ES-I3 (cell line): ENCODE results near the gene VAV2.

ENCODE experiments used
- H3K36me3 ChIP-seq: 2 replicates; pipeline ENCODE4 v1.6.1; 2013; ENCODE audit warnings: mild to moderate bottlenecking, low read length, control low read depth, moderate library complexity; ENCODE audit not compliant: insufficient read depth
- H3K4me1 ChIP-seq: 2 replicates; pipeline ENCODE4 v1.6.1; 2013; ENCODE audit warnings: mild to moderate bottlenecking, control low read depth, low read length; ENCODE audit not compliant: insufficient read depth
- H3K9ac ChIP-seq: 2 replicates; pipeline ENCODE4 v1.6.1; 2013; ENCODE audit warnings: low read depth, mild to moderate bottlenecking, low read length, moderate library complexity
- H3K9me3 ChIP-seq: 2 replicates; pipeline ENCODE4 v1.6.1; 2013; ENCODE audit warnings: mild to moderate bottlenecking, low read length, moderate library complexity; ENCODE audit not compliant: control insufficient read depth, insufficient read depth

Gene VAV2

DNA sequence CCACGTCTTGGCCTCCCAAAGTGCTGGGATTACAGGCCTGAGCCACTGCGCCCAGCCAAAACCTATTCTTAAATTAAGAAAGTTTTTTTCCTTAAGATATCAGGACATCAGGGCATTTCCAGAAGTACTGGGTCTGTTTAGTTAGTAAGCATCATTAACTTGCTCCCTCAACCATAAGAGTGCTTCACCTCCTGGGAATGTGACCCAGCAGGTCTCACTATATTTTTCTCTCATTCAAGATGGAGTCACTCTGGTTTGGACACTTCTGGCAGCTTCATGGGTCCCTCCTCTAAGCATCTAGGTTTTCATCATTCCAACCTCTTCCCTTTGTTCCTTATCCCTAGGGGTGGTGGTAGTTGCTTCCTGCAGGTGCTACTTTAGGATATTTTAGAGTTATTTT is 22.8 kb upstream of the VAV2 start:
- Histone ChIP-seq H3K36me3 (no peaks in the 10 kb centered on the region), H3K4me1 (no peaks in the 10 kb centered on the region), H3K9me3 (peaks cover 14% of the 10 kb centered on the region; the same call in 1 of the 2 replicates), H3K9ac (no peak overlapping the region)

DNA sequence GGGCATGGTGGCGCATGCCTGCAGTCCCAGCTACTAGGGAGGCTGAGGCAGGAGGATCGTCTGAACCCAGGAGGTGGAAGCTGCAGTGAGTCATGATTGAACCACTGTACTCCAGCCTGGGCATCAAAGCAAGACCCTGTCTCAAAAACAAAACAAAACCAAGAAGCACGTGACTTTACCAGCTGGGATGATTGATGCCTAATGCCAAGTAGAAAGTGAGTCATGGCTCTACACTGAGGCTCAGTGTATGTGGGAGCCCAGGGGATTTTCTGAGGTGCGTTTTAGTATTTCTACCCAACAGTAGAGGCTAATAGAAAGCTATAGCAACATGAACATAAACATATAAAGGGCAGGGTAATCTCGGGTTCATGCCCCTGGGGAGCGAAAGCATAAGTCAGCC is 19.3 kb upstream of the VAV2 start:
- Histone ChIP-seq H3K4me1 (no peaks in the 10 kb centered on the region), H3K9me3 (peaks cover 14% of the 10 kb centered on the region; the same call in 1 of the 2 replicates), H3K9ac (no peak overlapping the region), H3K36me3 (no peaks in the 10 kb centered on the region)

DNA sequence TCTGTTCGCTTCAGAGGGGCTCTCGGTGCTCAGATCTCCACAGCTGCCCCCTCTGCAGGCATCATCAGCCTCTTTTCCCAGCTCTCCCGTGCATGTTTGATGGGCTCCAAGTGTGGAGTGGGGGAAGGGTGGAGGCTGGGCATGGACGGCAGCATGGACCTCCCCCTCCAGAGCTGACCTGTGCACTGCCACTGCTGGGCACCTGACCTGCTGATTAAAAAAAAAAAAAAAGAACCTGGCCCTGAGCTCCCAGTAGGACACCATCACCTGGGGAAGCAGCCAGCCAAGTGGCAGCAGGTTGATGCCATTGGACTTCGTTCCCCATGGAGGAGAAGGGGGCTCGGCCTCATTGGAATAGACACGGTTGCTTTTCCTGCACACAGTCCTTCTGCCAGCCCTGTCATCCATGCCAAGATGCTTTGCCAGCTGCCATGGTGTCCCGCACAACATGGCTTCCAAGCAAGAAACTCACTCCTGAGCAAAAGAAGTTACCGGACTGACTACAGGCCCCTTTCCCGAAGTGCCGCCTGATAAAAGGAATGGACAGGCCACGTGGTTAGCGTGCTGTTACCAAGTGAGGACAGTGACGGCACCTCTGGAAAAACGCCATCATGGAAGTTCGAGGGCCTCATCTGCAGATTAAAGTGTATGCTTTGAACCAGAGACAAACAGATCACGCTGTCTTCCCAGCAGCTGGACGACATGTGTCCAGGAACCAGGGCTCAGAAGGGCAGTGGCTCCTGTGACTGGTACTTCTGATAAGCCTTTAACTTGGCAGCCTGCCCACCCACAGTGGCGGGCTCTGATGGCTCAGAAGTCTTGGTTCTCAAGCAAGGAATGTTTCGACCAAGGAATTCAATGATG is 18.4 kb upstream of the VAV2 start:
- Histone ChIP-seq H3K9me3 (peaks cover 14% of the 10 kb centered on the region; the same call in 1 of the 2 replicates), H3K9ac (no peak overlapping the region), H3K4me1 (no peaks in the 10 kb centered on the region), H3K36me3 (no peaks in the 10 kb centered on the region)

DNA sequence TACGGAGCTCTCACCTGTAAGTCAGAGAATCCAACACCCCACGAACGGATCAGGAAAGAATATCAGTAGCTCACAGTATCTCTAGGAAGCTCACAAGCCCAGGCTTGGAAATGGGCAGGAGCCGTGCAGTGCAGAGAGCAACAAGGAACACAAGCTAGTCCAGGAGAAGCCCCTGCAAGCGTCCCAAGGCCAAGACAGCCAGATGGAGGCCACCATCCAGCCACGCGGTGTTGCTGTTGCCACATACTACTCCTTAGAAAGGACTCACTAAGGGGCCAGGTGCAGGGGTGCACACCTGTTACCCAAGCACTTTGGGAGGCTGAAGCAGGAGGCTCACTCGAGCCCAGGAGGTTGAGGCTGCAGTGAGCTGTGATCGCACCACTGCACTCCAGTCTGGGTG is 15.4 kb upstream of the VAV2 start:
- Histone ChIP-seq H3K9me3 (peaks cover 6% of the 10 kb centered on the region; the same call in 1 of the 2 replicates), H3K9ac (no peak overlapping the region), H3K36me3 (no peaks in the 10 kb centered on the region), H3K4me1 (no peaks in the 10 kb centered on the region)

DNA sequence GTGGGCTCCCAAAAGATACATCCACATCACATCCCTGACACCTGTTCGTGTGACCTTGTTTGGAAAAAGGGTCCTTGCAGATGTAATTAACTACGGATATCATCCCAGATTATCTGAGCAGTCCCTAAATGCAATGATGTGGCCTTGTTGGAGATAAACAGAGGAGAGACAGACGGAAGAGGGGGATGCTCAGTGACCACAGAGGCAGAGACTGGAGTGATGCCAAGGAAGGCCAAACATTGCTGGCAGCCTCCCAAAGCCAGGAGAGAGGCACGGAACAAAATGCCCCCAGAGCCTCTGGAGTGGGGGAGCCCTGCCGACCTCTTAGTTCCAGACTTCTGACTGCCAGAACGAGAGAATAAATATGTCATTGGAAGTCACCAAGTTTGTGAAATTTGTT is 15.0 kb upstream of the VAV2 start:
- H3K4me1 ChIP-seq: no peaks in the 10 kb centered on the region
- no peak overlapping the region for H3K9ac ChIP-seq
- H3K9me3 ChIP-seq: peaks cover 6% of the 10 kb centered on the region; the same call in 1 of the 2 replicates
- H3K36me3 ChIP-seq: no peaks in the 10 kb centered on the region

DNA sequence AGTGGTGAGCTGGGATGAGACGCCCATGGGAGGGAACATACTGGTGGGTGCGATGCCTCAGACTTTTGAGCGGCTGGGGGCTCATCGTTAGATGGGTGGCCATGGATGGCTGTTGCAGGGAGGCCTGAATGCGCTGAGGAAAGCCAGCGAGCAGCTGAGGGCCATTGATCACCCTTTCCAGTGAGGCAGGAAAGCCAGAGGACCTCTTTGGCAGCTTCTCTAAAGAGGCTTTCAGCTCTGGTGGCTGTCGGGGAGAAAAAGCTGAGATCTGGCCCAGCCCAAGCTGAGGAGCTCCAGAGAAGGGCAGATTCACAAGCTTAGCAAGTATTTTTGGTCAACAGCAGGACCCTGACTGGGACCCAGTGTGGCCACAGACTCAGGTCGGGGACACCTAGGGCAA is 13.3 kb upstream of the VAV2 start:
- no peaks in the 10 kb centered on the region for H3K4me1 ChIP-seq
- no peaks in the 10 kb centered on the region for H3K36me3 ChIP-seq
- H3K9ac ChIP-seq: no peak overlapping the region
- no peaks in the 10 kb centered on the region for H3K9me3 ChIP-seq

DNA sequence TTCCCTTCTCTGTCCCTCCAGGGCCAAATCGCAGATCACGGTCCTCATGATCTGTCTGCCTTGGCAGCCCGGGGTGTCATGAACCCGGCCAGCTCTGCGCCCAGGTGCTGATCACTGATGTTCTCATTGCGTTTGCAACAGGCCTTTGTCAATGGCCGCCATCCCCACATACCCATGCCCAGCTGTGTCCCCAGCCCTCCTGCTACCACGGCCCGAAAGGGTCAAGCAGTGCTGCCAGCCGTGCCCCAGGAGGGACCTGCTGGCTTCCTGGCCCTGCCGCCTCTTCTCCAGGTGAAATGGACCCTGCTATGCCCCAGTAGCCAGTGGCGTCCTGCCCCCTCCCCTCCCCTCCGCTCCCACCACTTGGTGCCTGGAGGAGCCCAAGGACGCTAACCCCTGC is 12.8 kb upstream of the VAV2 start:
- H3K4me1 ChIP-seq: no peaks in the 10 kb centered on the region
- H3K9me3 ChIP-seq: no peaks in the 10 kb centered on the region
- no peak overlapping the region for H3K9ac ChIP-seq
- H3K36me3 ChIP-seq: no peaks in the 10 kb centered on the region

DNA sequence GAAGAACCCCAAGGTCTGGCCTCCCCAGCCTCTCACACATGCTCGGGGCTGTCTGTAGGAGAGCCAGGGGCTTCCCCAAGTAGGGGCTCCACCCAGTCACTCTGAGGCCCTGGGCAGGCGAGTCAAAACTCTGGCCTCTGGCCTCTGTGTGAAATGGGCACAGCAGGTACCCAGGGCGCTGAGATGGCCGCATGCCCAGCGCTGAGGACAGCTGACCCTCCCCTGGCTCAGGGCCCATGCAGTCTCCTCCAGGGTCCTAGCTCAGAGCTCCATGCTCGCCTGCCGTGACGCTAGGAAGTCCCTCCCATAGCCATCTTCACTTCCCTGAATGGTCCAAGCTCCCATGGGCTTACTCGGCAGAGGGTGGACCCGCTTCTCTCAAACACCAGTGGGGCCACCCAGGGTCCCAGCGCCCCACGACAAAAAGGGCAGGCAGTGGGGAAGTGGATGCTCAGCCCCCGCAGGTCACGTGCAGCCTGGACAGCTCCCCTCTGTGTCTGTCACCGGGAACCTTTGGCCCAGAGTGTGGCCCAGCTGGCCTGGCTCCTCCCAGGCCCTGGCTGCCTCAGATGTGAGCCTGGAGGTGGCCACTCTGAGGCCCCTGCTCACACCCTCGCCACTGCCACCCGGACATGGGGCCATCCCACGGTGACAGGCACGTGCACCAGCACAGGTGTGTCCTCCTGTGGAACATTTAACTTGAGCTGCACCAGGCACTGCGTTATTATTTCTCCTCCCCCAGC is 12.2 kb upstream of the VAV2 start:
- Histone ChIP-seq H3K36me3 (no peaks in the 10 kb centered on the region), H3K9ac (no peak overlapping the region), H3K9me3 (no peaks in the 10 kb centered on the region), H3K4me1 (no peaks in the 10 kb centered on the region)

DNA sequence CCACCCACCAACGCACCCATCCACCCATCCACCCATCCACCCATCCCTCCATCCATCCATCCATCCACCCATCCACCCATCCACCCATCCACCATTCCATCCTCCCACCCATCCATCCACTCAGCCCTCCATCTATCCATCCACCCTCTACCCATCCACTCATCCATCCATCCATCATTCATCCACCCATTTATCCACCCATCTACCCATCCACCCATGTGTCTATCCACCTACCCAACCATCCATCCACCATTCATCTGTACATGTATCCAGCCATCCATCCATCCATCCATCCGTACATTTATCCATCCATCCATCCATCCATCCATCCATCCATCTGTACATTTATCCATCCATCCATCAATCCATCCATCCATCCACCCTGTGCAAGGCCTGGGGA is 11.1 kb upstream of the VAV2 start:
- Histone ChIP-seq H3K9me3 (no peaks in the 10 kb centered on the region), H3K9ac (no peak overlapping the region), H3K4me1 (no peaks in the 10 kb centered on the region), H3K36me3 (no peaks in the 10 kb centered on the region)

DNA sequence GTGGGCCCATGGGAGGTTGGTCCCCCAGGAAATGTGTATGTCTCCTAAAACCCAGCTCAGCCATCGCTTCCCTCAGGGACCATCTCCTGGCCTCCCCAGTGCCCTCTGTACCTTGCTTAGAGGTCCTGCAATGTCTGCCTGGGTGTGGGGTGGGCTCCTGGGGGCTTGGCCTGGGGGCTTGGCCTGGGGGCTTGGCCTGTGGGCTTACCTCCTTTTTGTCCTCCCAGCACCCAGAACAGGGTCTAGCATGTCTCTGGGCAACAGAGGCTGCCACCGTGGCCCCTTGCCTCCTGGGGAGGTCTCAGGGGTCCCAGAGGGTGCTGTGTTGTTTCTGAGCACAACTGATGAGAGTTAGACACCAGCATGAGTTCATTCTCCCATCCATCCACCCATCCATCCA is 10.7 kb upstream of the VAV2 start:
- Histone ChIP-seq H3K4me1 (no peaks in the 10 kb centered on the region), H3K9me3 (no peaks in the 10 kb centered on the region), H3K36me3 (no peaks in the 10 kb centered on the region), H3K9ac (no peak overlapping the region)

DNA sequence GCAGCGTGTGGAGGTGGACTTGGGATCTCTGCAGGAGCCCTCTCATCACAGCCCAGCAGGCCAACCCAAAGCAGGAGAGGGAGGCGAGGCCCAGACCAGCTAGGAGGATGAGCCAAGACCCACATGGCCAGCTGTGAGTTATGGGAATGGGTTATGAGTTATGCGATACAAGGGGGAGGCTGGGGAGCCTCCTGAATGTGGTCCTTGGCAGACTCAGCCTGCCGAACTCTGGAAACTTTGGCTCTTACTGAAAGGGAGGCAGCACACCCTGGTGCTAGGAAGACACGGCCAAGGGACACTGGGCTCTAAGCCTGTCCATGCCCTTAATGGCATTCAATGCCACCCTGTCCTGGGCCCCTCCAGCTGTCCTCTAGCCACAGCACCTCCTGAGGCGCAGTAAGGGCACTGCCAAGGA is 7.7 kb upstream of the VAV2 start:
- Histone ChIP-seq H3K9me3 (no peaks in the 10 kb centered on the region), H3K36me3 (no peaks in the 10 kb centered on the region), H3K9ac (no peak overlapping the region), H3K4me1 (no peaks in the 10 kb centered on the region)

DNA sequence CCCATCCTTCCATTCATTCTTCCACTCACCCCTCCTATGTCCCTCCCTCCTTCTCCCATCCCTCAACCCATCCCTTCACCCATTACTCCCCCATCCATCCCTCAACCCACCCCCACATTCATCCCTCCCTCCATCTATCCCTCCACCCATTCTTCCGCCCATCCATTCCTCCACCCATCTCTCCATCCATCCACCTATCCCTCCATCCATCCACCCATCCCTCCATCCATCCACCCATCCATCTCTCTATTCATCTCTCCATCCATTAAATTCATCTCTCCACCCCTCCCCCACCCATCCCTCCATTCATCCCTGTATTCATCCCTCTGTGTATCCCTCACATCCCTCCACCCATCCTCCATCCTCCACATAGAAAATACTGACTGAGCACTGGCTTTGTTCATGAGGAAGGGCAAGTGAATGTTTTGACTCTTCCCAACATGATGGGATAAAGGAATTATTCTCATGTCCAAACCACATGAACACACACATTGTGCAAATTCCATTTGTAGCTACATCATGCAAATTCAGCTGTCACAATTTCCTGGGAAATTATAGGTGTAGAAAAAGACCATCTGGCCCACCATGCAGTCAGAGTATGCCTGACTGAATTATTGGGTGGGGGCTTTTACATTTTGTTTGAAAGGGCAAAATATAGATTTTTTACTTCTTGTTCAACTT is 6.9 kb upstream of the VAV2 start:
- H3K4me1 ChIP-seq: peaks cover 2% of the 10 kb centered on the region; the same call in 1 of the 2 replicates
- no peak overlapping the region for H3K9ac ChIP-seq
- H3K9me3 ChIP-seq: no peaks in the 10 kb centered on the region
- no peaks in the 10 kb centered on the region for H3K36me3 ChIP-seq

DNA sequence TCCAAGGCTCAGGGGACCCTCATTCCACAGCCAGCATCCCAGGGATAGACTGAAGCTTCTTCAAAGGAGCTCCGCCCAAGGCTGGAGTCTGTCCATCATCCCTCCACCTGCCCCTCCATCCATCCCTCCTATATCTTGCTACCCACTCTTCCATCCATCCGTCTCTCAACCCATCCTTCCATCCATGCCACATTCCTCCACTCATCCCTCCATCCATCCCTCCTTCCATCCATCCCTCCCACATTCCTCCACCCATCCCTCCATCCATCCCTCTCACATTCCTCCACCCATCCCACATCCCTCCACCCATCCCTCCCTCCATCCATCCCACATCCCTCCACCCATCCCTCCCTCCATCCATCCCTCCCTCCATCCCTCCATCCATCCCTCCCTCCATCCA is 5.5 kb upstream of the VAV2 start:
- Histone ChIP-seq H3K36me3 (no peaks in the 10 kb centered on the region), H3K4me1 (peaks cover 6% of the 10 kb centered on the region; the same call in 1 of the 2 replicates), H3K9me3 (no peaks in the 10 kb centered on the region), H3K9ac (no peak overlapping the region)
